HepG2 (cell line): Measurements from ENCODE around the gene VTI1B. TPM values are rescaled to one million over a fixed set of nuclear protein-coding genes. Genes with fewer than 3 reads are reported as not detected.

ENCODE experiments used
- CCDC6 ChIP-seq: sonication (generic); formaldehyde crosslinking; IDR thresholded peaks from 2 replicates; pipeline ENCODE4 v1.8.1; 2022; ENCODE audit warnings: mild to moderate bottlenecking, missing genetic modification reagents, moderate library complexity
- CHD2 ChIP-seq: IDR thresholded peaks from 2 replicates; pipeline ENCODE4 v1.6.1; 2011; ENCODE audit warnings: low read depth, low read length, improper control_type of control experiment
- KMT2A ChIP-seq: sonication (generic); formaldehyde crosslinking; IDR thresholded peaks from 2 replicates; pipeline ENCODE4 v1.4.0; 2020; ENCODE audit warnings: missing genetic modification reagents
- LCORL ChIP-seq, 2 experiments: fragments of 450-650 bp in 1 of 2; sonication (generic) in 1 of 2; formaldehyde crosslinking in 1 of 2; IDR thresholded peaks; 2 replicates each; pipeline versions ENCODE4 v1.5.0 to v1.6.1; 2017 to 2020; ENCODE audit warnings: antibody characterized with exemption in 1 of 2, missing genetic modification reagents in 1 of 2
- MAF1 ChIP-seq: sonication (generic); formaldehyde crosslinking; IDR thresholded peaks from 2 replicates; pipeline ENCODE4 v1.5.0; 2020; ENCODE audit warnings: missing genetic modification reagents, borderline replicate concordance
- NFE2L1 ChIP-seq: sonication (generic); formaldehyde crosslinking; IDR thresholded peaks from 2 replicates; pipeline ENCODE4 v1.4.0; 2020; ENCODE audit warnings: missing genetic modification reagents, mild to moderate bottlenecking, borderline replicate concordance
- POLR2AphosphoS5 ChIP-seq: IDR thresholded peaks from 2 replicates; pipeline ENCODE4 v1.6.1; 2012; ENCODE audit warnings: low read depth, low read length
- PREB ChIP-seq: sonication (generic); formaldehyde crosslinking; IDR thresholded peaks from 2 replicates; pipeline ENCODE4 v1.4.0; 2020; ENCODE audit warnings: missing genetic modification reagents
- SNRNP70 ChIP-seq: fragments of 200-400 bp; formaldehyde crosslinking; IDR thresholded peaks from 2 replicates; pipeline ENCODE4 v1.6.1; 2017; ENCODE audit warnings: mild to moderate bottlenecking, low read depth, low read length, moderate library complexity
- SP5 ChIP-seq: IDR thresholded peaks from 2 replicates; pipeline ENCODE4 v1.6.1; 2016; ENCODE audit warnings: low read depth, borderline replicate concordance
- ZBTB20 ChIP-seq: sonication (generic); formaldehyde crosslinking; IDR thresholded peaks from 2 replicates; pipeline ENCODE4 v1.8.1; 2023; ENCODE audit warnings: missing genetic modification reagents, low read depth, mild to moderate bottlenecking, borderline replicate concordance
- ZBTB26 ChIP-seq: IDR thresholded peaks from 2 replicates; pipeline ENCODE4 v1.6.1; 2016; ENCODE audit warnings: missing compliant biosample characterization, missing genetic modification reagents, borderline replicate concordance
- ZBTB4 ChIP-seq: sonication (generic); formaldehyde crosslinking; IDR thresholded peaks from 2 replicates; pipeline ENCODE4 v1.4.0; 2020; ENCODE audit warnings: missing genetic modification reagents, mild to moderate bottlenecking, borderline replicate concordance
- ZBTB49 ChIP-seq: sonication (generic); formaldehyde crosslinking; IDR thresholded peaks from 2 replicates; pipeline ENCODE4 v1.4.0; 2020; ENCODE audit warnings: missing genetic modification reagents, borderline replicate concordance
- ZFP82 ChIP-seq: sonication (generic); formaldehyde crosslinking; IDR thresholded peaks from 2 replicates; pipeline ENCODE4 v1.5.1; 2020; ENCODE audit warnings: mild to moderate bottlenecking, missing genetic modification reagents, borderline replicate concordance
- ZNF230 ChIP-seq: sonication (generic); formaldehyde crosslinking; IDR thresholded peaks from 2 replicates; pipeline ENCODE4 v1.4.0; 2020; ENCODE audit warnings: mild to moderate bottlenecking, missing genetic modification reagents
- ZNF331 ChIP-seq: sonication (generic); formaldehyde crosslinking; IDR thresholded peaks from 2 replicates; pipeline ENCODE4 v1.4.0; 2020; ENCODE audit warnings: missing genetic modification reagents
- ZNF34 ChIP-seq: sonication (generic); formaldehyde crosslinking; IDR thresholded peaks from 2 replicates; pipeline ENCODE4 v1.4.0; 2020; ENCODE audit warnings: mild to moderate bottlenecking, missing genetic modification reagents, borderline replicate concordance
- ZNF562 ChIP-seq: sonication (generic); formaldehyde crosslinking; IDR thresholded peaks from 2 replicates; pipeline ENCODE4 v1.8.0; 2022; ENCODE audit warnings: missing genetic modification reagents, borderline replicate concordance
- ZNF670 ChIP-seq: sonication (generic); formaldehyde crosslinking; IDR thresholded peaks from 2 replicates; pipeline ENCODE4 v1.8.0; 2022; ENCODE audit warnings: mild to moderate bottlenecking, missing genetic modification reagents, borderline replicate concordance
- polyA plus RNA-seq, 8 experiments: library from polyadenylated mRNA; depleted of rRNA in 3 of 8; stranded (reverse) in 7 of 8; unstranded in 1 of 8; fragments of >200 nt; fragmentation: Illumina TruSeq in 4 of 8; extraction: Trizol in 4 of 8; gene quantifications; 2 replicates each; pipeline versions ENCODE4 v1.2.1 to v1.2.3, GENCODE V29; 2011 to 2016; ENCODE audit warnings: low read depth in 4 of 8, missing spikeins in 1 of 8, mixed read lengths in 1 of 8; ENCODE audit not compliant: insufficient read depth in 1 of 8
- total RNA-seq, 5 experiments: library from RNA; depleted of rRNA; stranded (reverse); fragments of >200 nt; fragmentation: Illumina TruSeq; extraction: Trizol; gene quantifications; 2 replicates each; pipeline ENCODE4 v1.2.3, GENCODE V29; 2016; ENCODE audit warnings: low read depth in 1 of 5
- TF ChIP-seq, protein P1 (sequence below): sonication (generic); formaldehyde crosslinking; IDR thresholded peaks from 2 replicates; pipeline ENCODE4 v1.5.0; 2020; ENCODE audit warnings: missing genetic modification reagents

VTI1B gene
- total and polyA plus RNA-seq, 2 of the 13 experiments (the other 11 are each of a cell fraction or from before 2014, with no cell fraction given), result 39.0 to 103 TPM

GRCh38 chr14:67695394-67695949 is 21.0 kb upstream of the VTI1B start, which contains the start of gene RDH11 (continued):
- TF ChIP-seq PREB (CRISPR knock-in tag) (no peak), ZNF670 (no peak), ZBTB49 (CRISPR knock-in tag) (no peak), CCDC6 (peak; percentile 43; the same call in 1 of the 2 replicates), MAF1 (CRISPR knock-in tag) (0 out of 2 replicates have a peak, but pooled peaks have one; percentile 5), ZBTB26 (0 out of 2 replicates have a peak, but pooled peaks have one; percentile 27), SNRNP70 (no peak), ZNF331 (CRISPR knock-in tag) (peak; percentile 74), LCORL (IDR thresholded peaks at IDR 0.05) (no peak), LCORL (CRISPR knock-in tag; IDR thresholded peaks at IDR 0.05) (peak; percentile 59; the same call in 1 of the 2 replicates), ZFP82 (CRISPR knock-in tag) (no peak), SP5 (CRISPR knock-in tag) (peak; percentile 58), ZNF562 (CRISPR knock-in tag) (no peak), KMT2A (CRISPR knock-in tag) (no peak), ZNF34 (CRISPR knock-in tag) (peak; percentile 71; the same call in 1 of the 2 replicates), ZNF230 (CRISPR knock-in tag) (peak; percentile 28; the same call in 1 of the 2 replicates), NFE2L1 (CRISPR knock-in tag) (0 out of 2 replicates have a peak, but pooled peaks have one; percentile 16), ZBTB4 (no peak), ZBTB20 (CRISPR knock-in tag) (no peak), CHD2 (no peak), POLR2AphosphoS5 (peak; percentile 93)
- TF ChIP-seq, protein P1, sequence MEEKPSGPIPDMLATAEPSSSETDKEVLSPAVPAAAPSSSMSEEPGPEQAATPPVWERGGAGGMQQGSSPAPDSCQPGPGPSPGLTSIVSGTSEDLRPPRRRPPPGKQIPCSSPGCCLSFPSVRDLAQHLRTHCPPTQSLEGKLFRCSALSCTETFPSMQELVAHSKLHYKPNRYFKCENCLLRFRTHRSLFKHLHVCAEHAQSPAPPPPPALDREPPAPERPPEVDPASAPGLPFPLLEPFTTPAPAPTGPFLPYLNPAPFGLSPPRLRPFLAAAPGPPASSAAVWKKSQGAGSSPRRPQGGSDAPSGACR (CRISPR knock-in tag), result peak; percentile 51; the same call in 1 of the 2 replicates
